Thyroid gland (tissue), 4 donors: Measurements from ENCODE around the gene ACSM2A.
"Not testable (repeated sequence)": the region's sequence is repeated elsewhere in the genome, so short reads cannot be mapped to it uniquely, and the experiment has no call there.

ENCODE experiments used
- CTCF ChIP-seq, 6 experiments: fragments of 200-600 bp in 3 of 6; fragments of 450-650 bp in 3 of 6; sonication (generic) in 3 of 6; IDR thresholded peaks; one replicate each; pipeline ENCODE4 v1.5.1; 2016 to 2019; ENCODE audit warnings: antibody characterized with exemption in 6 of 6, mild to moderate bottlenecking in 2 of 6, inconsistent platforms in 1 of 6, moderate library complexity in 1 of 6
- POLR2A ChIP-seq, 2 donors: fragments of 450-650 bp; IDR thresholded peaks; one replicate each; pipeline ENCODE4 v1.6.1; 2017; ENCODE audit warnings: antibody characterized with exemption in 2 of 2, mild to moderate bottlenecking in 2 of 2, moderate library complexity in 1 of 2

- TF ChIP-seq POLR2A, CTCF (IDR thresholded peaks at IDR 0.05): not testable (repeated sequence)
Measured at GRCh38 chr16:20477188-20477744, 25.9 kb downstream of the ACSM2A start.
